ENCODE results near the gene ISM1.
"Not testable (repeated sequence)": the region's sequence is repeated elsewhere in the genome, so short reads cannot be mapped to it uniquely, and the experiment has no call there.

The ISM1 gene

GRCh38 chr20:13221313-13221672 is 219 bp downstream of the ISM1 start:
- H3K4me3 ChIP-seq (ENCODE audit: low read depth, low read length): peak overlapping the region; percentile 67

GRCh38 chr20:13221673-13222318 is 722 bp downstream of the ISM1 start:
- peak overlapping the region; percentile 67 for H3K4me3 ChIP-seq (ENCODE audit: low read depth, low read length)

- H3K4me3 ChIP-seq (ENCODE audit: low read depth, low read length): peak overlapping the region; percentile 67
Observed at GRCh38 chr20:13222319-13222716, 1.2 kb downstream of the ISM1 start.

- H3K4me3 ChIP-seq (ENCODE audit: low read depth, low read length): no peak overlapping the region
Observed at GRCh38 chr20:13223736-13224520, 2.9 kb downstream of the ISM1 start.

GRCh38 chr20:13226367-13226766 is 5.3 kb downstream of the ISM1 start:
- H3K4me3 ChIP-seq (ENCODE audit: low read depth, low read length): no peak overlapping the region

GRCh38 chr20:13228771-13229170 is 7.7 kb downstream of the ISM1 start:
- H3K4me3 ChIP-seq (ENCODE audit: low read depth, low read length): no peak overlapping the region

- H3K4me3 ChIP-seq (ENCODE audit: low read depth, low read length): no peak overlapping the region
Observed at GRCh38 chr20:13229538-13229937, 8.5 kb downstream of the ISM1 start.

- H3K4me3 ChIP-seq (ENCODE audit: low read depth, low read length): no peak overlapping the region
Observed at GRCh38 chr20:13231031-13231752, 10.1 kb downstream of the ISM1 start.

- no peak overlapping the region for H3K4me3 ChIP-seq (ENCODE audit: low read depth, low read length)
Observed at GRCh38 chr20:13232999-13233398, 11.9 kb downstream of the ISM1 start.

- H3K4me3 ChIP-seq (ENCODE audit: low read depth, low read length): no peak overlapping the region
Observed at GRCh38 chr20:13234961-13235360, 13.9 kb downstream of the ISM1 start.

- not testable (repeated sequence) for H3K4me3 ChIP-seq (ENCODE audit: low read depth, low read length)
Observed at GRCh38 chr20:13236360-13236759, 15.3 kb downstream of the ISM1 start.

GRCh38 chr20:13236990-13237720 is 16.1 kb downstream of the ISM1 start:
- no peak overlapping the region for H3K4me3 ChIP-seq (ENCODE audit: low read depth, low read length)

GRCh38 chr20:13238001-13238653 is 17.1 kb downstream of the ISM1 start:
- H3K4me3 ChIP-seq (ENCODE audit: low read depth, low read length): no peak overlapping the region

- H3K4me3 ChIP-seq (ENCODE audit: low read depth, low read length): no peak overlapping the region
Observed at GRCh38 chr20:13243826-13244376, 22.8 kb downstream of the ISM1 start.

GRCh38 chr20:13245250-13245723 is 24.2 kb downstream of the ISM1 start:
- no peak overlapping the region for H3K4me3 ChIP-seq (ENCODE audit: low read depth, low read length)

- H3K4me3 ChIP-seq (ENCODE audit: low read depth, low read length): no peak overlapping the region
Observed at GRCh38 chr20:13249118-13249797, 28.2 kb downstream of the ISM1 start.

- H3K4me3 ChIP-seq (ENCODE audit: low read depth, low read length): no peak overlapping the region
Observed at GRCh38 chr20:13249798-13250170, 28.7 kb downstream of the ISM1 start.

GRCh38 chr20:13250251-13250650 is 29.2 kb downstream of the ISM1 start:
- no peak overlapping the region for H3K4me3 ChIP-seq (ENCODE audit: low read depth, low read length)

GRCh38 chr20:13251106-13251903 is 30.2 kb downstream of the ISM1 start:
- H3K4me3 ChIP-seq (ENCODE audit: low read depth, low read length): no peak overlapping the region

All from iPS-11a (cell line).